SJSA1 (cell line): ENCODE measurements around the gene KLF5. TPM values are rescaled to one million over a fixed set of nuclear protein-coding genes. Genes with fewer than 3 reads are reported as not detected.

Experiments
- DNase-seq, 2 experiments: peaks; one replicate each; pipeline ENCODE4 v3.0.0-alpha.2; 2015 to 2020; ENCODE audit warnings: low spot score in 2 of 2, low read depth in 1 of 2
- H3K27ac ChIP-seq: fragments of 250-450 bp; sonication (Bioruptor Pico); 2 replicates; pipeline ENCODE4 v1.5.1; 2020; ENCODE audit warnings: mild to moderate bottlenecking, moderate library complexity
- H3K27me3 ChIP-seq: fragments of 250-450 bp; sonication (Bioruptor Pico); replicated peaks from 2 replicates; pipeline ENCODE4 v1.5.1; 2020; ENCODE audit warnings: mild to moderate bottlenecking, moderate library complexity
- H3K36me3 ChIP-seq: fragments of 250-450 bp; sonication (Bioruptor Pico); 2 replicates; pipeline ENCODE4 v1.5.1; 2020; ENCODE audit warnings: mild to moderate bottlenecking
- H3K4me1 ChIP-seq: fragments of 250-450 bp; sonication (Bioruptor Pico); replicated peaks from 2 replicates; pipeline ENCODE4 v1.6.1; 2021; ENCODE audit warnings: mild to moderate bottlenecking
- H3K4me3 ChIP-seq: fragments of 250-450 bp; sonication (Bioruptor Pico); 2 replicates; pipeline ENCODE4 v1.5.1; 2020; ENCODE audit warnings: mild to moderate bottlenecking
- H3K9me3 ChIP-seq: fragments of 250-450 bp; sonication (Bioruptor Pico); replicated peaks from 2 replicates; pipeline ENCODE4 v1.5.1; 2020; ENCODE audit warnings: mild to moderate bottlenecking
- total RNA-seq: library from RNA; depleted of rRNA; stranded (reverse); fragments of >200 nt; shearing (Covaris generic); gene quantifications from 2 replicates; pipeline ENCODE4 v1.2.3, GENCODE V29; 2014

Gene KLF5
- total RNA-seq, 1 experiment from 2014 or later = 5.3 TPM

GRCh38 chr13:73107970-73108369 is 49.2 kb downstream of the KLF5 start:
- H3K27me3 ChIP-seq = no peaks in the 10 kb centered on the region
- no peak overlapping the region for H3K27ac ChIP-seq
- H3K4me1 ChIP-seq = no peaks in the 10 kb centered on the region
- no peaks in the 10 kb centered on the region for H3K9me3 ChIP-seq
- no peak overlapping the region for H3K4me3 ChIP-seq
- DNase-seq = no peak
- H3K36me3 ChIP-seq = no peaks in the 10 kb centered on the region

DNA sequence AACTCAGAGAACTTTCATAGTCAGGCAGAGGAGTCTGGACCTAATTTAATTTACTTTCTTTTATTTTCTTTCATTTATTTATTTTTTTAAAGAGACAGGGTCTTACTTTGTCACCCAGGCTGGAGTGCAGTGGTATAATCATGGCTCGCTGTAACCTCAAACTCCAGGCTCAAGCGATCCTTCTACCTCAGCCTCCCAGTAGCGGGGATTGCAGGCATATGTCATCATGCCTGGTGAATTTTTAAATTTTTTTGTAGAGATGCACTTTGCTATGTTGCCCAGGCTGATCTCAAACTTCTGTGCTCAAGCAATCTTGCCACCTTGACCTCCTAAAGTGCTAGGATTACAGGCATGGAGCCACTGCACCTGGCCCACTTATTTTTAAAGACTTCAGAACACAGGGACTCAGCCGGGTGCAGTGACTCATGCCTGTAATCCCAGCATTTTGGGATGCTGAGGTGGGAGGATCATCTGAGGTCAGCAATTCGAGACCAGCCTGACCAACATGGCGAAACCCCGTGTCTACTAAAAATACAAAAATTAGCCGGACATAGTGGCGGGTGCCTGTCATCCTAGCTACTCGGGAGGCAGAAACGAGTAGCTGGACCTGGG is 50.6 kb downstream of the KLF5 start:
- no peak for DNase-seq
- H3K4me1 ChIP-seq = no peaks in the 10 kb centered on the region
- no peaks in the 10 kb centered on the region for H3K36me3 ChIP-seq
- H3K27ac ChIP-seq = no peak overlapping the region
- H3K9me3 ChIP-seq = no peaks in the 10 kb centered on the region
- H3K4me3 ChIP-seq = no peak overlapping the region
- no peaks in the 10 kb centered on the region for H3K27me3 ChIP-seq

- no peak for DNase-seq
- H3K27me3 ChIP-seq = no peaks in the 10 kb centered on the region
- H3K9me3 ChIP-seq = no peaks in the 10 kb centered on the region
- no peak overlapping the region for H3K27ac ChIP-seq
- no peak overlapping the region for H3K4me3 ChIP-seq
- H3K36me3 ChIP-seq = no peaks in the 10 kb centered on the region
- H3K4me1 ChIP-seq = no peaks in the 10 kb centered on the region
These were observed 51.2 kb downstream of the KLF5 start for GRCh38 chr13:73109969-73110368.

DNA sequence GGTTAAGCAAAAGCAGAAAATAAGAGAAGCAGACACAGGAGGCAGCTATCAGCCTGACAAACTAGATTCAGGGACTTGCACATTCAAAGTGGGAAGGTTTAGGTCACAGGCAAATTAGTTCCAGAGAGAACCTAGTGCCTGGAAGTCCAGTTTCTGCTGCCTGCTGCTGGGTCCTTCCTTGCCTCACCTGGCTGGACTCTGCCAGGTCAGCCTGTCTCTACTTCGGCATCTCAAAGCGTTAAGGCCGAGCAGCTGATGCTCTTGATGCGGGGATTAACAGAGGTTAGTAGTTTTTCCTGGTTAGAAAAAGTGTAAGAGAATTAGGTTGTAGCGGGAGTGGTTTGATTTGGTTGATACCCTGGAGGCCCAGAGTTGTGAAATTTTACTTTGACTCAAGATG is 52.0 kb downstream of the KLF5 start:
- Histone ChIP-seq H3K36me3 (no peaks in the 10 kb centered on the region), H3K27me3 (no peaks in the 10 kb centered on the region), H3K4me1 (no peaks in the 10 kb centered on the region), H3K9me3 (no peaks in the 10 kb centered on the region), H3K27ac (no peak overlapping the region), H3K4me3 (no peak overlapping the region)
- DNase-seq = no peak

- Histone ChIP-seq H3K36me3 (no peaks in the 10 kb centered on the region), H3K27ac (no peak overlapping the region), H3K9me3 (no peaks in the 10 kb centered on the region), H3K4me1 (no peaks in the 10 kb centered on the region), H3K27me3 (no peaks in the 10 kb centered on the region), H3K4me3 (no peak overlapping the region)
- DNase-seq = no peak
These were observed 52.5 kb downstream of the KLF5 start for GRCh38 chr13:73111331-73111730.

- Histone ChIP-seq H3K27me3 (no peaks in the 10 kb centered on the region), H3K4me1 (no peaks in the 10 kb centered on the region), H3K4me3 (no peak overlapping the region), H3K36me3 (no peaks in the 10 kb centered on the region), H3K27ac (no peak overlapping the region), H3K9me3 (no peaks in the 10 kb centered on the region)
- no peak for DNase-seq
These were observed 60.8 kb downstream of the KLF5 start for GRCh38 chr13:73119612-73120011.
